GM12872 (cell line): ENCODE results near the gene MTA3.

Source experiments
- CTCF ChIP-seq: IDR thresholded peaks from 3 replicates; pipeline ENCODE4 v1.5.1; 2011; ENCODE audit warnings: low read depth, mild to moderate bottlenecking, low read length, moderate library complexity; ENCODE audit not compliant: insufficient read depth

MTA3 gene

GRCh38 chr2:42756966-42757513 is 188.6 kb downstream of the MTA3 start:
- TF ChIP-seq CTCF: no peak

GRCh38 chr2:42757981-42758740 is 189.7 kb downstream of the MTA3 start:
- TF ChIP-seq CTCF: no peak

GRCh38 chr2:42758751-42759150 is 190.3 kb downstream of the MTA3 start:
- no peak for TF ChIP-seq CTCF

- no peak for TF ChIP-seq CTCF
These were observed 193.1 kb downstream of the MTA3 start for GRCh38 chr2:42761554-42761953.

- no peak for TF ChIP-seq CTCF
These were observed 193.7 kb downstream of the MTA3 start for GRCh38 chr2:42762155-42762554.

GRCh38 chr2:42762823-42763804 is 194.7 kb downstream of the MTA3 start:
- no peak for TF ChIP-seq CTCF

- TF ChIP-seq CTCF: no peak
These were observed 195.7 kb downstream of the MTA3 start, which contains the start of gene OXER1 for GRCh38 chr2:42764096-42764495. Gene OXER1, minus strand, starts transcription at chr2:42764135. Its CDS starts 73 bp downstream, at chr2:42764062.
